ENCODE measurements around the gene HTR3E. TPM values are rescaled to one million over a fixed set of nuclear protein-coding genes. Genes with fewer than 3 reads are reported as not detected.
A peak's percentile ranks its signal among the peaks of the same experiment; 100 is the strongest.

The HTR3E gene
- polyA plus RNA-seq, 2 of the 4 experiments (the other 2 are of a cell fraction), result not detected

DNA sequence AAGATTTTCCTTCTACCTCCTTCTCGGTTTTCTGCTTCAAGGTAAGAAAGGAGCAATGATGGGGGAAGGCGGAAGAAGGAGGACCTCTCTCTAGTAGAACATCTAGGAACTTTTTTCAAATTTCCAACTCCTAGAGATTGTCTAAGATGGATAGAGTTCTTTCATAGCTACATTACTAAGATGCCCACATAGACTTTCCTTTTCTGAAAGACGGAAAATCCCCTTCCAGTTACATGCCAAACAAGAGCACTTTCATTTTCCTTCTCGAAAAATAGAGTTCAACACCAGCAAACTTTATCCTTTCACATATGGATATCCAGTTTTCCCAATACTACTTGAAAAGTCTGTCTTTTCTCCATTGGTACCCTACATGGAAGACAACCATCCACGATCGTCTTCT is 692 bp downstream of the HTR3E start:
- FAIRE-seq, result no peak
- POLR2A ChIA-PET, result no interaction called here

DNA sequence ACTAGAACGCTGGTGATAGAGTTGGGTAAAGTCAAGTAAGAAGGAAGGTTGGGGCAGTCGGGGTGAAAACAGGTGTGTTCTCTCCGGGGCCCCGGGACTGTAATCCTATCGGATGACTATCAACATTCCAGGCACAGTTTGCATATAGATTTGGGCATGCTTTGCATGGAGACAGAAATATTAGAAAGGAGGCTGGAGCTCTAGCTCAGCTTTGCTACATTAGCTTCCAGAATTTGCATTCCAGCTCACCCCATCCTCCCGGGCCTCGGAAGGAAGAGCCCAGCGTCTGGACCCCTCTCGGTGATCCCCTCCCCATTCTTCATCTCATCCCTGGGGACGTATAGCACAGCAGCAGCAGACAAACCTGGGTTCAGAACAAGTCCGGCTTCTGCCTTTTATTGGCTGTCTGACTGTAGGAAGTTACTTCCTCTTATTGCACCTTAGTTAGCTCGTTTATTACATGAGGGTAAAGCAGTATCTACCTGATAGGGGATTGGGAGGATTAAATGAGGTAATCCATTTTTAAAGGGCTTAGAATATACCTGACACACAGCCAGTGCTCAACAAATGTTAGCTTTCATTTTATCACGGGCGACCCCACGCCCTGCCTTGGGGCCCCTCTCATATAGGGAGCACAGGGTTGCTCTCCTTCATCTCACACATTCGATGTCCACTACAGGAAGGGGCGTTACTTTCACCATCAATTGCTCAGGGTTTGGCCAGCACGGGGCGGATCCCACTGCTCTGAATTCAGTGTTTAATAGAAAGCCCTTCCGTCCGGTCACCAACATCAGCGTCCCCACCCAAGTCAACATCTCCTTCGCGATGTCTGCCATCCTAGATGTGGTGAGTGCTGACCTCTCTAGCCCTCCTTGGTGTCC is 3.2 kb downstream of the HTR3E start:
- H3K27ac ChIP-seq, result no peak overlapping the region
- 41% methylated on average over 24 of the region's 24 CpGs for WGBS (ENCODE audit: missing lambda C conversion rate)
- H3K4me1 ChIP-seq, result no peaks in the 10 kb centered on the region
- ATAC-seq (peak in 1 of 2 experiments; percentile 28; a peak in 2 of 6 replicates), DNase-seq (ENCODE audit: low read depth in 1 of 2, low spot score in 1 of 2) (no peak), FAIRE-seq (no peak)
- H3K4me3 ChIP-seq, result no peak overlapping the region
- H3K9me3 ChIP-seq, result no peaks in the 10 kb centered on the region
- H3K4me2 ChIP-seq, result peak overlapping the region; percentile 8; the same call in 1 of the 3 replicates
- TF ChIP-seq NPAS2 (CRISPR knock-in tag; IDR thresholded peaks at IDR 0.05; ENCODE audit: borderline replicate concordance) (no peak), NR3C1 (IDR thresholded peaks at IDR 0.05) (no peak), ZFP36 (IDR thresholded peaks at IDR 0.05; ENCODE audit: borderline replicate concordance, partially characterized antibody) (no peak), FOXS1 (CRISPR knock-in tag; IDR thresholded peaks at IDR 0.05) (no peak), ZNF302 (CRISPR knock-in tag; IDR thresholded peaks at IDR 0.05) (no peak), MAFK (IDR thresholded peaks at IDR 0.05; ENCODE audit: partially characterized antibody) (no peak), PHF8 (IDR thresholded peaks at IDR 0.05; ENCODE audit: borderline replicate concordance, low read depth) (no peak), POLR2AphosphoS2 (conservative IDR thresholded peaks at IDR 0.05; ENCODE audit: low read length) (no peak), RNF2 (IDR thresholded peaks at IDR 0.05; ENCODE audit: borderline replicate concordance, low read depth) (no peak), CHD4 (IDR thresholded peaks at IDR 0.05; ENCODE audit: borderline replicate concordance) (no peak), RAD21 (conservative IDR thresholded peaks at IDR 0.05 in 1 of 2, IDR thresholded peaks at IDR 0.05 in 1 of 2) (no peak), HOXB5 (CRISPR knock-in tag; IDR thresholded peaks at IDR 0.05) (no peak)
- TF ChIP-seq, protein P1, sequence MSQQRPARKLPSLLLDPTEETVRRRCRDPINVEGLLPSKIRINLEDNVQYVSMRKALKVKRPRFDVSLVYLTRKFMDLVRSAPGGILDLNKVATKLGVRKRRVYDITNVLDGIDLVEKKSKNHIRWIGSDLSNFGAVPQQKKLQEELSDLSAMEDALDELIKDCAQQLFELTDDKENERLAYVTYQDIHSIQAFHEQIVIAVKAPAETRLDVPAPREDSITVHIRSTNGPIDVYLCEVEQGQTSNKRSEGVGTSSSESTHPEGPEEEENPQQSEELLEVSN (IDR thresholded peaks at IDR 0.05; ENCODE audit: borderline replicate concordance, low read depth), result no peak
- TF ChIP-seq, protein P2, sequence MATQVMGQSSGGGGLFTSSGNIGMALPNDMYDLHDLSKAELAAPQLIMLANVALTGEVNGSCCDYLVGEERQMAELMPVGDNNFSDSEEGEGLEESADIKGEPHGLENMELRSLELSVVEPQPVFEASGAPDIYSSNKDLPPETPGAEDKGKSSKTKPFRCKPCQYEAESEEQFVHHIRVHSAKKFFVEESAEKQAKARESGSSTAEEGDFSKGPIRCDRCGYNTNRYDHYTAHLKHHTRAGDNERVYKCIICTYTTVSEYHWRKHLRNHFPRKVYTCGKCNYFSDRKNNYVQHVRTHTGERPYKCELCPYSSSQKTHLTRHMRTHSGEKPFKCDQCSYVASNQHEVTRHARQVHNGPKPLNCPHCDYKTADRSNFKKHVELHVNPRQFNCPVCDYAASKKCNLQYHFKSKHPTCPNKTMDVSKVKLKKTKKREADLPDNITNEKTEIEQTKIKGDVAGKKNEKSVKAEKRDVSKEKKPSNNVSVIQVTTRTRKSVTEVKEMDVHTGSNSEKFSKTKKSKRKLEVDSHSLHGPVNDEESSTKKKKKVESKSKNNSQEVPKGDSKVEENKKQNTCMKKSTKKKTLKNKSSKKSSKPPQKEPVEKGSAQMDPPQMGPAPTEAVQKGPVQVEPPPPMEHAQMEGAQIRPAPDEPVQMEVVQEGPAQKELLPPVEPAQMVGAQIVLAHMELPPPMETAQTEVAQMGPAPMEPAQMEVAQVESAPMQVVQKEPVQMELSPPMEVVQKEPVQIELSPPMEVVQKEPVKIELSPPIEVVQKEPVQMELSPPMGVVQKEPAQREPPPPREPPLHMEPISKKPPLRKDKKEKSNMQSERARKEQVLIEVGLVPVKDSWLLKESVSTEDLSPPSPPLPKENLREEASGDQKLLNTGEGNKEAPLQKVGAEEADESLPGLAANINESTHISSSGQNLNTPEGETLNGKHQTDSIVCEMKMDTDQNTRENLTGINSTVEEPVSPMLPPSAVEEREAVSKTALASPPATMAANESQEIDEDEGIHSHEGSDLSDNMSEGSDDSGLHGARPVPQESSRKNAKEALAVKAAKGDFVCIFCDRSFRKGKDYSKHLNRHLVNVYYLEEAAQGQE (IDR thresholded peaks at IDR 0.05), result no peak
- TF ChIP-seq, protein P3, sequence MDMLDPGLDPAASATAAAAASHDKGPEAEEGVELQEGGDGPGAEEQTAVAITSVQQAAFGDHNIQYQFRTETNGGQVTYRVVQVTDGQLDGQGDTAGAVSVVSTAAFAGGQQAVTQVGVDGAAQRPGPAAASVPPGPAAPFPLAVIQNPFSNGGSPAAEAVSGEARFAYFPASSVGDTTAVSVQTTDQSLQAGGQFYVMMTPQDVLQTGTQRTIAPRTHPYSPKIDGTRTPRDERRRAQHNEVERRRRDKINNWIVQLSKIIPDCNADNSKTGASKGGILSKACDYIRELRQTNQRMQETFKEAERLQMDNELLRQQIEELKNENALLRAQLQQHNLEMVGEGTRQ (IDR thresholded peaks at IDR 0.05), result no peak
- TF ChIP-seq, protein P4, sequence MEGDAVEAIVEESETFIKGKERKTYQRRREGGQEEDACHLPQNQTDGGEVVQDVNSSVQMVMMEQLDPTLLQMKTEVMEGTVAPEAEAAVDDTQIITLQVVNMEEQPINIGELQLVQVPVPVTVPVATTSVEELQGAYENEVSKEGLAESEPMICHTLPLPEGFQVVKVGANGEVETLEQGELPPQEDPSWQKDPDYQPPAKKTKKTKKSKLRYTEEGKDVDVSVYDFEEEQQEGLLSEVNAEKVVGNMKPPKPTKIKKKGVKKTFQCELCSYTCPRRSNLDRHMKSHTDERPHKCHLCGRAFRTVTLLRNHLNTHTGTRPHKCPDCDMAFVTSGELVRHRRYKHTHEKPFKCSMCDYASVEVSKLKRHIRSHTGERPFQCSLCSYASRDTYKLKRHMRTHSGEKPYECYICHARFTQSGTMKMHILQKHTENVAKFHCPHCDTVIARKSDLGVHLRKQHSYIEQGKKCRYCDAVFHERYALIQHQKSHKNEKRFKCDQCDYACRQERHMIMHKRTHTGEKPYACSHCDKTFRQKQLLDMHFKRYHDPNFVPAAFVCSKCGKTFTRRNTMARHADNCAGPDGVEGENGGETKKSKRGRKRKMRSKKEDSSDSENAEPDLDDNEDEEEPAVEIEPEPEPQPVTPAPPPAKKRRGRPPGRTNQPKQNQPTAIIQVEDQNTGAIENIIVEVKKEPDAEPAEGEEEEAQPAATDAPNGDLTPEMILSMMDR (IDR thresholded peaks at IDR 0.05), result no peak
- CTCF ChIA-PET, result interaction anchor here (1.3 kb wide), 1 partner anchor 12 kb away, joined by 3 read pairs; no protein-coding TSS in a partner anchor
- POLR2A ChIA-PET, result no interaction called here

More for the DNA sequence above, 692 bp downstream of the HTR3E start:
- TF ChIP-seq MYC (IDR thresholded peaks at IDR 0.05; ENCODE audit: borderline replicate concordance, low read length) (no peak), RFX5 (IDR thresholded peaks at IDR 0.05) (no peak), FOXS1 (CRISPR knock-in tag; IDR thresholded peaks at IDR 0.05) (no peak), RARB (CRISPR knock-in tag; IDR thresholded peaks at IDR 0.05) (no peak)
- TF ChIP-seq, protein P5, sequence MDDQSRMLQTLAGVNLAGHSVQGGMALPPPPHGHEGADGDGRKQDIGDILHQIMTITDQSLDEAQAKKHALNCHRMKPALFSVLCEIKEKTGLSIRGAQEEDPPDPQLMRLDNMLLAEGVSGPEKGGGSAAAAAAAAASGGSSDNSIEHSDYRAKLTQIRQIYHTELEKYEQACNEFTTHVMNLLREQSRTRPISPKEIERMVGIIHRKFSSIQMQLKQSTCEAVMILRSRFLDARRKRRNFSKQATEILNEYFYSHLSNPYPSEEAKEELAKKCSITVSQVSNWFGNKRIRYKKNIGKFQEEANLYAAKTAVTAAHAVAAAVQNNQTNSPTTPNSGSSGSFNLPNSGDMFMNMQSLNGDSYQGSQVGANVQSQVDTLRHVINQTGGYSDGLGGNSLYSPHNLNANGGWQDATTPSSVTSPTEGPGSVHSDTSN (IDR thresholded peaks at IDR 0.05), result no peak
- TF ChIP-seq, protein P6, sequence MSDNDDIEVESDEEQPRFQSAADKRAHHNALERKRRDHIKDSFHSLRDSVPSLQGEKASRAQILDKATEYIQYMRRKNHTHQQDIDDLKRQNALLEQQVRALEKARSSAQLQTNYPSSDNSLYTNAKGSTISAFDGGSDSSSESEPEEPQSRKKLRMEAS (IDR thresholded peaks at IDR 0.05), result no peak
- no peak for DNase-seq (ENCODE audit: low read depth in 1 of 2, low spot score in 1 of 2)
- ATAC-seq, result no peak
- H3K4me3 ChIP-seq, result no peak overlapping the region
- CTCF ChIA-PET, result interaction anchor here (1.7 kb wide), 1 partner anchor 79 kb away, joined by 4 read pairs; the partner anchor contains the start of gene ABCC5
- peaks cover 9% of the 10 kb centered on the region for H3K9me3 ChIP-seq
- no peaks in the 10 kb centered on the region for H3K4me1 ChIP-seq
- H3K4me2 ChIP-seq, result no peak overlapping the region
- H3K27ac ChIP-seq, result no peak overlapping the region
- 48% methylated on average over 6 of the region's 6 CpGs for WGBS (ENCODE audit: missing lambda C conversion rate)
